NCI-H2107 treated with DMSO at 0.1 percent for 48 hours (cell line): ENCODE data around the gene POFUT2.

Experiments used
- DNase-seq: peaks from one replicate; lab custom pipeline; 2025; ENCODE audit not compliant: unreplicated experiment; lab: John Stamatoyannopoulos, UW

Gene POFUT2

DNA sequence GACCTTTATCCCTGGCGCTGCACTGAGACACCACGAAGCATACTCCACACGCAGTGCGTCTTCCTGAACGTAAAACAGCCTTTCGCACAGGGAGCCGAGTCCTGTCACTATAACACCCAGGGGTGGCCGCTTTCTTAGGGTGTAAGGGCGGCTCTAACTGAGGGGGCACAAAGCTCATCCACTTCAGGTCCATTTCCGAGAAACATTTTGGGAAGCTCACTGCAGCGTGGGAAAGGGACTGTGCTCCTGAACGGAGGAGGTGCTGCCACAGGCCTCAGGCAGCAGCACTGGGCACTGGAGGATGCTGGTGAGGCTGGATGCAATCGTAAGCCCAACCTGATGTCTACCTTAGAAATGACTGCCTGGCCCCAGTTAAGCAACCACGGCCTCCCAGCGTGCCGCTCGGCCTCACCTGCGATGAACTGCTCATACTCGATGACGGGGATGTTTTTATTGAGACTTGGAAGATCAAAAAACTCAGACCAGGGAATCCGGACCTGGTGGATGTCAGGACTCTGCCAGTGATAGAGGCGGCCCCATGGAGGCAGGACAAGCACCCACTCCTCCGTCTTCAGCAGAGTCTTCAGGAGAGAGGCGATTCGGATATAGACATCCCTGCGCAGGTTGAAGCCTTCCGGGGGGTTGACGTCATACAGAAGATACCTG, 2.3 kb downstream of the POFUT2 start:
- no peak for DNase-seq

- no peak for DNase-seq
Observed at GRCh38 chr21:45284456-45284741, 3.3 kb downstream of the POFUT2 start.

DNA sequence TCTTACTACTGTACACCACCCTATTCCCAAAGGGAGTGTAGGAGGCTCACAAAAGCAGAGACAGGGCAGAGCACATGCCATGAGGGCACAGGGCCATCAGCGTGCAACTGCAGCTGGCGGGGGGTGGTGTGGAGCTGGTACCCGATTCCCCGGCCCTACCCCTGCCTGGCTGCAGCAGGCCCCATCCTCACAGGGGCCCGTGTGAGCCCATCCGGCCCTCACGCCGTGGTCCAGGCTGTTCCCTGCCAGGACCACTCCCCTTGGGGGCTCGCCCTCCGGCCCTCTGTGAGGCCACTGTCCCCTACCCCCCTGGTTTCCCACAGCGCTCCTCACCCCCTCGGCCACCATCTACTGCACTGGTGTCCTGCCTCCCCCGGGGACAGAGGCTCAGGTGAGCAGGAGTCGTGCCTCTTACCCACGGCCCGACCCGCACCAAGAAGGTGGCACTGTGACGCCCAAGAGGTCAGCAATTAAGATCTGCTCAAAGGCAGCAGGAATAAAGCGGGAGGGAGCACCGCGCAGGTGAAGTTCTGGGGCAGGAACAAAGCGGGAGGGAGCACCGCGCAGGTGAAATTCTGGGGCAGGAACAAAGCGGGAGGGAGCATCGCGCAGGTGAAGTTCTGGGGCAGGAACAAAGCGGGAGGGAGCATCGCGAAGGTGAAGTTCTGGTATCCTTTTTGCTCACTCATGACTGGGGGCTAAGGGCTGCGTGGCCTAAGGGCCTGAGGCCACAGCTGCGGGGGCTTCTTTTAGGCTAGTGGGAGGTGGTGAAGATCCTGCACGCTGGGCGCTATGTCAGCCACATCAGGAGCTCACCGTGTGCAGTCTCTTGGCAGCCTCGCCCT, 3.9 kb downstream of the POFUT2 start:
- DNase-seq: no peak

DNA sequence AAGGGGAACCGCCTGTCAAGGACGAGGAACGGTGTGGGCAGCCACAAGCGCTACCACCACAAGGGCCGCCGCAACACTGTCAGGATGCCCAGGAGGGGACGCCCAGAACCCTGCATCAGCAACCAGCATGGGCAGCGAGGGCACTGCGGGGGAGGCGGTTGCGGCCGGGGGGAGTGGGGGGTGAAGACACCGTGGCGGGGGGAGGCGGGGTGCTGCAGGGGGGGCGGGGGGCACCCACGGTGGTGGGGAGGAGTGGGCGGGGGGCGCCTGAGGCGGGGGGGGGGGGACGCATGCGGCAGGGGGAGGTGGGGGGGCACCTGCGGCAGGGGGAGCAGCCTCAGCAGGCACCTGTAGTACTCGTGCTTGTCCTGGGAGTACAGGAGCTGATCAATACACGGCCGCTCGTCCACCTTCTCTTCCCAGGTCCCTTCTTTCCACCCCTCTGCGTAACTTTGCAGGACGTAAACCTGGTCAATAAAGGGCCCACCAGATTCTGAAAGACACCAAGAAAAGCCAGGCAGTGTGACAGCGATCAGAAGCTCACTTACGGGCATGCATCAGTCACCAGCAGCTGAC, 4.6 kb downstream of the POFUT2 start:
- DNase-seq: no peak

DNA sequence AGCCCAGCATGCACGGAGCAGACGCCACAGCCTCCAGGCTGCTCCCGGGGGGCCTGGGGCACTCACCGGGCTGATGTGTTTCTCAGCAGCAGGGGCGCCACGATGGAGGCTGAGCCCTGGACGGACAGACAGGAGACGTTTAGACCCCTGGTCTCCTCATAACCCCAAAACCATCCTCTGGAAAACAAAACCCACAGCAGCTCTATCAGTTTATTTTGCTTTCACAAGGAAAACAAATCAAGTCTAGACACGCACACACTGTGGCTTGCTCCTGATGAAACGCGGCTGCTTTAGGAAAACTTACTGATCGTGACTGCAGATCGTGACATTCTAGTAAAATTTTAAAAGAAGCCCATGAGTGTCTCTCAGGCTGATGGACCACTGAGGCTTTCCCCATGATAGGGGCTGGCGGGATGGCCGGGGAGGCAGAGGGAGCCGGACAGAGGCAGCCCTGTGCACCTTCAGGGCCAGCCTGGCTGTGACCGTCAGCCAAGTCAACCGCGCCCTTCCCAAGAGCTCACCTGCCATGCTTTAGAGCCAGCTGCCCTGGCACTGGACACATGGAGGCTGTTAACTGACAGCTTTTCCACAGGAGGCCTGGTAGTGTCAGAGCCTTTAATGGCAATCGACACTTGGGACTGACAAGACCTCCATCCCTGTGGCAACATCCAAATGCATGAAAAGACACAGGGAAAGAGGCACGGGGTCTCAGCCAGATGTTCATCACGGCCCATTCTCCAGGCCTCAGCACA, 5.2 kb downstream of the POFUT2 start:
- DNase-seq: no peak

- DNase-seq: no peak
Observed at GRCh38 chr21:45281411-45282282, 6.0 kb downstream of the POFUT2 start.

- DNase-seq: no peak
Observed at GRCh38 chr21:45280969-45281368, 6.7 kb downstream of the POFUT2 start.

DNA sequence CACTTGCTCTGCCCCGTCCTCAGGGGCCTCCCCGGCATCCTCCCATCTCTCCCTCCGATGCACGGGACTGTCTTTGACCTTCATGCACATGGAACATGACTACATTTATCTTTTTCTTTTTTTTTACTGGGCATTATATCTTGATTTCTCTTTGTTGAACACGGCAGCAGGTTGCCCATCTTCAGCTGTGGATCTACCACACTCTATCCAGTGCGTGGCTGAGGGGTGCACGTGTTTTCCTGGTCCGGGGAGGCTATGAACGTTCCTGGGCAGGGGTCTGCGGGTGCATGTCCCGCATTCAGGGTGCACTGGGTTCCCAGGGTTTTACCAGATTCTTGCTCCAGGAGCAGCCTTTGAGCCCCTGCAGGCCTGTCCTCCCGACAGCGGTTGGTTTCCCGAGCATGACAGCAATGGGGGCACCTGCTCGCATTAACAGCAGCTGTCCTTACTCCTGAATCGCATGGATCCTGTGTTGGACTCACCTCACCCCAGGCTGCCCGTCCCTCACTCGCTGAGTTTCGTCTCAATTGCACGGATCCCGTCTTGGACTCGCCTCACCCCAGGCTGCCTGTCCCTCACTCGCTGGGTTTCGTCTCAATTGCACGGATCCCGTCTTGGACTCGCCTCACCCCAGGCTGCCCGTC, 7.4 kb downstream of the POFUT2 start:
- DNase-seq: no peak

DNA sequence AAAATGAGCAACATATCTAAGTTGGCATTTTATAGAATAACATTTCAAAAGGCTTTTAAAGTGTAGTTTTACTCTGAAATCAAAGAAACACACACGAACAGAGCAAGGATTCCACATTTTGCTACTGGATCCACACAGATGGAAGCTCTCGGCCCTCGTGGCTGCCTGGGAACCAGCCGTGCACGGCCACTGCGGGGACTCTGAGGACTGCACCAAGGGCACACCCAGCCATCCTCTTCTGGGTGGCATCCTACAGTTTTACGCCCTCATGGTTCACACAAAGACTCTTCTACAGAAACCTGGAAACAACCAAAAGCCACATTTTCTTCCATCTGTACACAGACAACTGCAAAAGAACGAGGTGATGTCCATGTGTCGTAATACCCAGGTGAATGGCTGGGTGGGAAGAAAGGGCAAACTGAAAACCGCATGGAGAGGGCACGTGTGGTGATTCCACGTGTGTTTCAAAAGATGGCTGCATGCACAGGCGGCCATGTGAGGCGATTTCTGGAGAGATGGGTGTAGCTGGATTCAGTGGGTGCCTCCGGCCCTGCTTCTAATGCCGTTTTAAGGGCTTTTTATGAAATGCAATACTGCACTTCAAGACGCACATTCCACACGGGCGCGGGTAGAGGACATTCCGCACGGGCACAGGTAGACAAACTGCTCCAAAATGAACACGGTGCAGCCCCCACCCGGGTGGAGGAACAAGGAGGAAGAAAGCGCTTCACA, 8.1 kb downstream of the POFUT2 start:
- no peak for DNase-seq

DNA sequence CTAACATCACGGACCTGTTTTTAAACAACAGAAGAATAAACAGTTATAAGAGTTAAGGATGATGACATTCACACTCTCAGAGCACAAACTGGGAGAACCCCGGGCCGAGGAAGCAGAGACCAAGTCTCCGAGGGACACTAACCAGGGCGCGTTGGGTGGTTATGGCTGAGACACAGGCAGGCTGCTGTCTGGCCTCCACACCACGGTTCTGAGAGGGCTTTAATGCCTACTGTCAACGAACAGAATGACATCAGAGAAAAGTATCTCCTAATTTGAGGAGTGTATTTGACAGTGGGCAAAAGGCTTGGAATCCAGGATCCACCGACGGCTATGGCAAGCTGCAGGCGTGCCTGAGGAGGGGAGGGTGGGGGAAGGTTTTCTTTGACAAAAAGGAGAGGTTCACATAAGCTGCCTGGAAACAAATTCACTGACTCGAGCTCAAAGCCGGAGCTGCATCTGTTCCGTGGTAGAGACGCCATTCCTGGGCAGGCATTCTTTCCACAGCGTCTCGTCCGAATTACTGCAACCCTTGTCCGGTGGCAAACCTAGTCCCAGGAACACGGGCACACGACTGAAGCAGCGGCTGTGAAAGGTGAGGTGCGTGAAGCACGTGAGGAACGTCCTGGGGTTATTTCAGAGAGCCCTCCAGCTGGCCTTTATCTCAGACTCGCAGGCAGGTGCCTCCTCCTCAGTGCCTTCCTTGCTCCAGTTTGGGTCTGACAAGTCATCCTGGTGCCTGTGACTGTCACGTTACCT, 9.4 kb downstream of the POFUT2 start:
- no peak for DNase-seq

- DNase-seq: no peak
Observed at GRCh38 chr21:45277101-45278045, 10.3 kb downstream of the POFUT2 start.

GRCh38 chr21:45276596-45276995, 11.1 kb downstream of the POFUT2 start:
- DNase-seq: no peak

GRCh38 chr21:45270306-45270821, 17.3 kb downstream of the POFUT2 start:
- no peak for DNase-seq

- DNase-seq: no peak
Observed at GRCh38 chr21:45269861-45270260, 17.8 kb downstream of the POFUT2 start.

DNA sequence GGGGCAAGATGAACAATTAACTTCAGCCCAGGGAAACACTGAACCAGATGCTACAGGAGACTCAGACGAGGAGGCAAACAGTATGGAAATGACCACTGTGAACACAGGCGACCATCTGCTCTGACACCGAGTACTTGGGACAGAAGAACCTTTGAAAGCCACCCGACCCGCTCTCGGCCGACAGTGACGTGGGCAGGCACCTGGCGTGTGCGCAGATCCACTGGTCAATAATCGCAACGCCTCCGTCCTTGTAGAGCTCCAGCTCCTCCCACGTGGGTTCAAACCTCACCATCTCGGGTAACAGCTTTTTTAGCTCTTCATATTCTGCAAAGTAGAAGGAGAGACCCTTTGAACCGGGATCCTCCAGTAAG, 20.3 kb downstream of the POFUT2 start:
- no peak for DNase-seq

GRCh38 chr21:45266518-45267389, 20.9 kb downstream of the POFUT2 start:
- no peak for DNase-seq
